Tibial nerve (tissue), 3 donors: ENCODE data around the gene KIRREL3.

Experiments
- CTCF ChIP-seq, 5 experiments: fragments of 200-600 bp in 3 of 5; fragments of 450-650 bp in 2 of 5; sonication (generic) in 3 of 5; IDR thresholded peaks; one replicate each; pipeline ENCODE4 v1.5.1; 2016 to 2019; ENCODE audit warnings: antibody characterized with exemption in 5 of 5, mild to moderate bottlenecking in 3 of 5, moderate library complexity in 2 of 5
- POLR2A ChIP-seq, 2 donors: fragments of 450-650 bp; IDR thresholded peaks; one replicate each; pipeline ENCODE4 v1.6.1; 2017; ENCODE audit warnings: antibody characterized with exemption in 2 of 2, mild to moderate bottlenecking in 2 of 2, moderate library complexity in 2 of 2

- TF ChIP-seq CTCF (IDR thresholded peaks at IDR 0.05) (no peak), POLR2A (IDR thresholded peaks at IDR 0.05) (no peak)
These were observed 40.9 kb downstream of the KIRREL3 start for GRCh38 chr11:126959700-126960099.
